Measurements from ENCODE around the gene ADCK2. TPM values are rescaled to one million over a fixed set of nuclear protein-coding genes. Genes with fewer than 3 reads are reported as not detected.
"Not testable (repeated sequence)": the region's sequence is repeated elsewhere in the genome, so short reads cannot be mapped to it uniquely, and the experiment has no call there.

Gene ADCK2
- total RNA-seq, 1 donor from 2014 or later: 13.9 TPM

DNA sequence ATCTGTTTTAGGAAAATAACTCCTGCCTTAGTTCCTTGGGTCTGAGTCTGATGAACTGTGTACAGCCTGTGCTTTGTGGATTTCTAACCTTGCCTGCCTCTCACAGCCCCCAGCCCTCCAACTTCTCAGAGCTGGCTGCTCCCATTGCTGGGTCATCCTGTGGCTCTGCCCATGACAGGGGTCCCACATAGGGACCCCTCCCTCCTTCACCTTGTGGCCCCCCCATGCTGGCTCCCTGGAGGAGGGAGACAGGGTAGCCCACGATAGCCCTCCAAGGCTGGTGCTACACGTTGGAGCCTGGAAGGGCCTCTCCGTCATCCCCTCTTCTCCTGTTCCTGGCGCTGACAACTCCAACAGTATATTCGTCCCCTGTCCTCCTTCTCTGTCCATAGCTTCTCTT lies 29.3 kb upstream of the ADCK2 start:
- peak; percentile 45 for DNase-seq (ENCODE audit: low spot score)
- intact Hi-C loops (cut with DNase I): loop anchor here (5.0 kb wide), 1 partner anchor 521 kb away; no protein-coding TSS in a partner anchor
- ATAC-seq: no peak

- intact Hi-C loops (cut with DNase I): loop anchor here (5.0 kb wide), 1 partner anchor 522 kb away; no protein-coding TSS in a partner anchor
- ATAC-seq; DNase-seq (ENCODE audit: low spot score): not testable (repeated sequence)
Observed at GRCh38 chr7:140644761-140645160, 28.0 kb upstream of the ADCK2 start.

DNA sequence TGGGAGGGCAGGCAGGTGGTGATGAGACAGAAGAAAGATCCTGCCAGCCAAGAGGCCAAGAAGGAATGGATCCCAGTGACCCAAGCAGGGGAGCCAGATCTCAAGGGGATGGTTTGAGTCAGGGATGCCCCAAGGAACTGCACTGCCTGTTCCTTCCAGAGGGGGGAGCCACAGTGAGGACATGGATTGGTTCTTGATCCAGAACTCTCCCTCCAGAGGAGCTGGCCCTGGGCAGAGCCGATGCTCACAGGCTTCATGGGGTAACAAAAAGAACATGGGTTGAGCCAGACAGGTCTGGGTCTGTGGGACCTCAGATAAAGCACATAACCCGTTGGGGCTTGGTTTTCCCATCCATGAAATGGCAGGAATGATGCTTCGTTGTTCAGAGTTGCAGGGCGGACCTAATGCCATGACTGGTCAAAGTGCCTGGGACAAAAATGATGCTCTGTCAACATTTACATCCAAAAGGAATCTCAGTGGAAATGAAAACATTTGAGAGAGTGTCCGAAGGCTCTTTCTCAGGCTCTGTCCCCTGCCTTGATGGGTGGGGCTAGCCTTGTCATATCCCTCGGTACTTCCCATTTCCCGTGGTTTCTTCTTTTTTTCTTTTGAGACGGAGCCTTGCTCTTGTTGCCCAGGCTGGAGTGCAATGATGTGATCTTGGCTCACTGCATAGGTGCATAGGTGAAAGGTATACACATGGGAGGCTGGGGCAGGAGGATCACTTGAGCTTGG lies 27.4 kb upstream of the ADCK2 start:
- intact Hi-C loops (cut with DNase I): no loop called here
- no peak for DNase-seq (ENCODE audit: low spot score)
- no peak for ATAC-seq

DNA sequence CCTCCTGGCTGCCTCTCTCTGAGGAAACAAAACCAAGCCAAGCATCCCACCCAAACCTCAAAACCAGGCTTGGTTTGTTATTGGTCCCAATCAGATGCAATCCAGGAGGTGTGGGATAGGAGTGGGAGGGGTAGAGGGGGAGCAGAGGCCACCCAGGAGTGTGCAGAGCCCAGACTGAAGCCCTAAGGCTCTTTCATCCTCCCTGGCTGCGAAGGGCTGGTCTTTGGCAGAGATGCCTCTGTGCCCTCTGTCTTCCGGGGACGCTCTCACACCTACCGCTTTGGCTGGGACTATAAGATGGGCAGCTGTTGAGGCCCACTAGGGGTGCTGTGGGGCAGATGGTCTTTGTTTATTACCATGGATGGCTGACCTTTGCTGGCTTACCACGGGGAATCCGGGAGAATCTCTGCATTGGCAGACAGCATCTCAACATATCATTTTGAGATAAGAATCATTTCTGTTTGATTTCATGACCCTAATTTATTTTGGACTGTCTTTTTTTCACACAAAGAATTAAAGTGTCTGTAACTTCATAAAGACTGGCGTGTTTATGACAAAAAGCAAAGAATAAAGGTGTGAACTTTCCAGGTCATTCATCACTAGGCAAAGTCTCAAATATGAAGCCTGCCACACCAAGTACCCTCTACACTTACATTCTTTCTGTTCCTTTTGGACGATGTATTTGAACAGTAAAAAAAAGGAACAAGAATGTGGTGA lies 25.7 kb upstream of the ADCK2 start:
- peak; percentile 52 for DNase-seq (ENCODE audit: low spot score)
- intact Hi-C loops (cut with DNase I): no loop called here
- ATAC-seq: peak; percentile 70

- ATAC-seq: no peak
- DNase-seq (ENCODE audit: low spot score): no peak
- intact Hi-C loops (cut with DNase I): no loop called here
Observed at GRCh38 chr7:140649556-140650205, 23.1 kb upstream of the ADCK2 start.

DNA sequence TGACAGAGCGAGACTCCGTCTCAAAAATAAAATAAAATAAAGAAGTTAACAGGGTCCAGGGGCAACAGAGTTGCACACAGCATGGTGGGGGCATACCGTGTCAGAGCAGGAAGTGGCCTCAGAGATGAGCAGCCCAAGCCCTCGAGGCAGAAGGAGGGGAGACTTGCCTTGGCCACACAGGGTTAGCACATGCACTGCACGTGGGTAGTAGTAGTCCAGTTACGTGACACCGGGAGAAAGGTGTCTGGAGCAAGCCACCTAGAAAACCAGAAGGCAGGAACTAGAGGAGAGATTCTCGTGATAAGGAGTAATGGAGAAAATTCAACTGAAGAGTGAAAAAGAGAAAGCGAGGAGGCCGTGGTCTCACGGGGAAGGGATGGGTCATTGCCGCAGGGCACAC lies 22.4 kb upstream of the ADCK2 start:
- peak; percentile 13 for DNase-seq (ENCODE audit: low spot score)
- intact Hi-C loops (cut with DNase I): no loop called here
- no peak for ATAC-seq

- DNase-seq (ENCODE audit: low spot score): peak; percentile 74
- peak; percentile 84 for ATAC-seq
- intact Hi-C loops (cut with DNase I): no loop called here
Observed at GRCh38 chr7:140653319-140654108, 19.2 kb upstream of the ADCK2 start.

DNA sequence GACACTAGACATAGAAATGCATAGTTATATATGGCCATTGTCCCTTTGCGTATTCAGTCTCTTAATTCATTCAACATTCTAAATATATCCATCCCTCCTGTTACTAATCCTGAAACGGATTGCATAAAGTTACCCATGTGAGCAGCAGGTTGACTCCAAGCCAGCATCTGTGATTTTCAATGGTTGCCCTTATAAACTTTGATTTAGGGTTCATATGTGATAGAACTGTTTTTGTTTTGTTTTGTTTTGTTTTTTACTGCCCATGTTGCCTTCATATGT lies 18.7 kb upstream of the ADCK2 start:
- ATAC-seq (no peak), DNase-seq (ENCODE audit: low spot score) (no peak)
- intact Hi-C loops (cut with DNase I): no loop called here

- peak; percentile 21 for DNase-seq (ENCODE audit: low spot score)
- intact Hi-C loops (cut with DNase I): loop anchor here (5.0 kb wide), 1 partner anchor 137 kb away; no protein-coding TSS in a partner anchor
- no peak for ATAC-seq
Observed at GRCh38 chr7:140654661-140655060, 18.1 kb upstream of the ADCK2 start.

GRCh38 chr7:140655511-140656408 lies 17.0 kb upstream of the ADCK2 start:
- no peak for ATAC-seq
- intact Hi-C loops (cut with DNase I): loop anchor here (5.0 kb wide), 1 partner anchor 138 kb away; no protein-coding TSS in a partner anchor

GRCh38 chr7:140656548-140657515 lies 15.9 kb upstream of the ADCK2 start:
- intact Hi-C loops (cut with DNase I): loop anchor here (5.0 kb wide), 1 partner anchor 140 kb away; no protein-coding TSS in a partner anchor
- peak; percentile 66 for ATAC-seq
- peak; percentile 64 for DNase-seq (ENCODE audit: low spot score)

More at GRCh38 chr7:140655511-140656408, 17.0 kb upstream of the ADCK2 start:
- peak; percentile 47 for DNase-seq (ENCODE audit: low spot score)

DNA sequence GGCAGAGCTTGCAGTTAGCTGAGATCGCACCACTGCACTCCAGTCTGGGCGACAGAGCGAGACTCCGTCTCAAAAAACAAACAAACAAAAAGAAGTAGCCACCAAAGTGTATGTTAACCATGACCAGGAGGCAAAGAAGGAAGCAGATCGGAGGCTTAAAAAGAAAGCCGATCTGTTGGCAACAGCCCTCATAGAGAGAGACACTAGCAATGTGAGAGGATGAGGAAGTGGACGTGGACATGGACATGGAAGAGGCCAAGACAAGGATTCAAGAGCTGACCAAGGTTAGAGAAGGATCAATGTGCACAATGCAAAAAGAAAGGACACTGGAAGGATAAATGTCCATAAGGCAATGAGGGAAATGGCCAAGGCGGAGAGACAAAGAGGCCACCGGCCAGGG lies 14.9 kb upstream of the ADCK2 start:
- DNase-seq (ENCODE audit: low spot score) (no peak), ATAC-seq (no peak)
- intact Hi-C loops (cut with DNase I): loop anchor here (5.0 kb wide), 1 partner anchor 141 kb away; no protein-coding TSS in a partner anchor

DNA sequence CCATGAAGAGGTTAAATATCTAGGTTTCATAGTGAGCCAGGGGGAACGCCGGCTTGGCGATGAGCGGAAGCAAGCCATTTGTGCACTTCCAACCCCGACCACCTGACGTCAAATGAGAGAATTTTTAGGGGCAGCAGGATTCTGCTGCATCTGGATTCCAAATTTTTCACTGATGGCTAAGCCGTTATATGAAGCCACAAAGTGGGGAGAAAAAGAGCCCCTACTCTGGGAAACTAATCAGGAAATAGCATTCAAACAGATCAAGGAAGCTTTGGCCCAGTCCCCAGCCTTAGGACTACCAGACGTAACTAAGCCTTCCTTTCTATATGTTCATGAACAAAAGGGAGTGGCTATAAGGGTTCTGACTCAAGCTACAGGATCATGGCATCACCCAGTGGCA lies 12.9 kb upstream of the ADCK2 start:
- intact Hi-C loops (cut with DNase I): loop anchor here (5.0 kb wide), 1 partner anchor 143 kb away; no protein-coding TSS in a partner anchor
- ATAC-seq: no peak
- no peak for DNase-seq (ENCODE audit: low spot score)

- no peak for DNase-seq (ENCODE audit: low spot score)
- intact Hi-C loops (cut with DNase I): no loop called here
- no peak for ATAC-seq
Observed at GRCh38 chr7:140661124-140661523, 11.6 kb upstream of the ADCK2 start.

GRCh38 chr7:140662938-140663337 lies 9.8 kb upstream of the ADCK2 start:
- DNase-seq (ENCODE audit: low spot score); intact Hi-C loops (cut with DNase I): not testable (repeated sequence)

GRCh38 chr7:140667476-140667875 lies 5.3 kb upstream of the ADCK2 start:
- intact Hi-C loops (cut with DNase I): no loop called here
- peak; percentile 8 for DNase-seq (ENCODE audit: low spot score)
- ATAC-seq: no peak

More at GRCh38 chr7:140662938-140663337, 9.8 kb upstream of the ADCK2 start:
- ATAC-seq: not testable (repeated sequence)

- DNase-seq (ENCODE audit: low spot score) (no peak), ATAC-seq (no peak)
- intact Hi-C loops (cut with DNase I): no loop called here
Observed at GRCh38 chr7:140668641-140669040, 4.1 kb upstream of the ADCK2 start.

All from sciatic nerve (tissue), 2 donors.